C4-2B (cell line): ENCODE data around the gene RASD2.

Source experiments
- ZFX ChIP-seq: fragments of 450-650 bp; IDR thresholded peaks from 2 replicates; pipeline ENCODE4 v1.6.1; 2017
- TF ChIP-seq, protein P1 (sequence below): fragments of 450-650 bp; conservative IDR thresholded peaks from 2 replicates; pipeline ENCODE4 v1.5.1; 2017; ENCODE audit warnings: mild to moderate bottlenecking

DNA sequence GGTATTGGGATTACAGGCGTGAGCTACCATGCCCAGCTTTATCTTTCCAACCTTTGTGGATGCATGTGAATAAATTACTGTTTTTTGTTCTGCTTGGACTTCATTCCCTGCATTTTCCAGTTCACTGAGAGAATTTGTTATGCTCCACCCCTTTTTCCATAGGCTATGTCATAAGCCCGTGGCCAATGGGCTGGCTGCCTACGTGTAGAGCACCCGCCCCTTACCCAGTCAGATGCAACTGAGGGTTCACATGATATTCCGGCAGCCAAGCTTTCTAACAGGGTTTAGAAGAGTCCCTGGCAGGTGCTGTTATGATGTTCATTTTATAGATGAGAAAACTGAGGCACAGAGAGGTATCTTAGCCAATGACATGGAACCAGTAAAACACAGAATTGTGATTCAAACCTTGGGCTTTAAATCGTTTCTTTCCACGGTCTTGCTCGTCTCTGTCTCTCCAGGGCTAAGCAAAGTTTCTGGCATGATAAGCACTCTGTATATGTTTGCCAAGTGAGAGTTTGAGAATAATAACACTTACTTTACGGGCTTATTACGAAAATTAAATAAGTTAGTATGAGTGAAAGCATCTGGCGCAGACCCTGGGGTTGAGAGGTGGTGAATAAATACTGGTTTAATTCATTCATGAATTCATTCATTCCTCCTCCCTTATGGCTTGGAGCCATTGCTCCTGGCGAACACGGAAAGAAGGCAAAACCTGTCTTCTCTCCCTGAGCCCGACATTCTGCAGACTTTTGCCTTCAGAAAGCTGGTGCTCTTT, 42.4 kb upstream of the RASD2 start:
- TF ChIP-seq, protein P1, sequence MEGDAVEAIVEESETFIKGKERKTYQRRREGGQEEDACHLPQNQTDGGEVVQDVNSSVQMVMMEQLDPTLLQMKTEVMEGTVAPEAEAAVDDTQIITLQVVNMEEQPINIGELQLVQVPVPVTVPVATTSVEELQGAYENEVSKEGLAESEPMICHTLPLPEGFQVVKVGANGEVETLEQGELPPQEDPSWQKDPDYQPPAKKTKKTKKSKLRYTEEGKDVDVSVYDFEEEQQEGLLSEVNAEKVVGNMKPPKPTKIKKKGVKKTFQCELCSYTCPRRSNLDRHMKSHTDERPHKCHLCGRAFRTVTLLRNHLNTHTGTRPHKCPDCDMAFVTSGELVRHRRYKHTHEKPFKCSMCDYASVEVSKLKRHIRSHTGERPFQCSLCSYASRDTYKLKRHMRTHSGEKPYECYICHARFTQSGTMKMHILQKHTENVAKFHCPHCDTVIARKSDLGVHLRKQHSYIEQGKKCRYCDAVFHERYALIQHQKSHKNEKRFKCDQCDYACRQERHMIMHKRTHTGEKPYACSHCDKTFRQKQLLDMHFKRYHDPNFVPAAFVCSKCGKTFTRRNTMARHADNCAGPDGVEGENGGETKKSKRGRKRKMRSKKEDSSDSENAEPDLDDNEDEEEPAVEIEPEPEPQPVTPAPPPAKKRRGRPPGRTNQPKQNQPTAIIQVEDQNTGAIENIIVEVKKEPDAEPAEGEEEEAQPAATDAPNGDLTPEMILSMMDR = no peak
- no peak for TF ChIP-seq ZFX
